SH-SY5Y (cell line): ENCODE results near the gene LRRFIP1.

Experiments
- GATA2 ChIP-seq: IDR thresholded peaks from 2 replicates; pipeline ENCODE4 v1.6.1; 2011; ENCODE audit warnings: mild to moderate bottlenecking, low read depth, low read length
- GATA3 ChIP-seq: IDR thresholded peaks from 2 replicates; pipeline ENCODE4 v1.6.1; 2011; ENCODE audit warnings: low read depth, mild to moderate bottlenecking, low read length, moderate library complexity

DNA sequence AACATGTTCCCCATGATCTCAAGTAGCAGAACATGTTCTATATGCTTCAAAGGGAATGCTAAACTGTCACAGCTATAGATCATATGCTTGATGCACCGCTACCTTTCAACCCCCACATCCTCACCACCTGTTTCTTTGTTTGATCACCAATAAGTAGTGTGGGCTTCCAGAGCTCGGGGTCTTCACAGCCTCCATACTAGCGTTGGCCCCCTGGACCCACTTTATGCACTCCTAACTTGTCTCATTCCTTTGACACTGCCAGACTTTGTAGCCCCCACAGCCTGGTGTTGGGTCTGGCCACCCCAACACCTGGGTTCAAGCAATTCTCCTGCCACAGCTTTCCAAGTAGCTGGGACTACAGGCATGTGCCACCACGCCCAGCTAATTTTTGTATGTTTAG lies 159.5 kb downstream of the LRRFIP1 start:
- no peak for TF ChIP-seq GATA2
- no peak for TF ChIP-seq GATA3
